Activated CD8-positive, alpha-beta T cell treated with anti-CD3 and anti-CD28 coated beads, Interleukin-2, amount 10 ng/mL, durations not matched to agents 7 days and 5 days (primary cell): ENCODE data around the gene SLX9. TPM values are rescaled to one million over a fixed set of nuclear protein-coding genes. Genes with fewer than 3 reads are reported as not detected.
"Not testable (repeated sequence)": the region's sequence is repeated elsewhere in the genome, so short reads cannot be mapped to it uniquely, and the experiment has no call there.

Experiments used
- ATAC-seq: fragments of 150-1000 bp; cut with Tn5 transposase; one replicate; pipeline ENCODE4 v1.10.0; 2021; ENCODE audit warnings: moderate library complexity
- CTCF ChIA-PET: fragments of 350-600 bp; sonication (Branson Sonifier 250); formaldehyde crosslinking; loops from one replicate; lab custom pipeline; 2021; ENCODE audit warnings: antibody characterized with exemption; lab: Charles Lee
- POLR2A ChIA-PET: fragments of 350-600 bp; sonication (Branson Sonifier 250); formaldehyde crosslinking; loops from one replicate; lab custom pipeline; 2021; ENCODE audit warnings: antibody characterized with exemption; lab: Charles Lee
- DNase-seq: peaks from one replicate; pipeline ENCODE4 v3.0.0-alpha.2; 2020
- H3K27ac Mint-ChIP-seq: one replicate; pipeline ENCODE4 v1.8.0; 2021; ENCODE audit warnings: mild to moderate bottlenecking, mixed read lengths
- H3K27me3 Mint-ChIP-seq: one replicate; pipeline ENCODE4 v1.8.0; 2021; ENCODE audit warnings: low read depth, mixed read lengths
- H3K36me3 Mint-ChIP-seq: one replicate; pipeline ENCODE4 v1.8.0; 2021; ENCODE audit warnings: low read depth, mixed read lengths
- H3K4me1 Mint-ChIP-seq: one replicate; pipeline ENCODE4 v1.8.0; 2021; ENCODE audit warnings: low read depth, mixed read lengths
- H3K4me3 Mint-ChIP-seq: one replicate; pipeline ENCODE4 v1.8.0; 2021; ENCODE audit warnings: mild to moderate bottlenecking, mixed read lengths
- H3K9me3 Mint-ChIP-seq: one replicate; pipeline ENCODE4 v1.8.0; 2022; ENCODE audit warnings: mixed read lengths; ENCODE audit not compliant: insufficient read depth
- total RNA-seq, 2 experiments: library from RNA; stranded (reverse); gene quantifications; one replicate each; pipeline ENCODE4 v1.2.3, GENCODE V29; 2021

The SLX9 gene
- total RNA-seq, 2 experiments from 2014 or later = 56.6 to 60.4 TPM

GRCh38 chr21:44976556-44977393, 36.9 kb downstream of the SLX9 start:
- H3K27ac Mint-ChIP-seq, H3K4me1 Mint-ChIP-seq, ATAC-seq, H3K36me3 Mint-ChIP-seq, H3K9me3 Mint-ChIP-seq, POLR2A ChIA-PET, H3K4me3 Mint-ChIP-seq, CTCF ChIA-PET, H3K27me3 Mint-ChIP-seq, DNase-seq: not testable (repeated sequence)

- H3K36me3 Mint-ChIP-seq = peaks cover 7% of the 10 kb centered on the region
- H3K4me3 Mint-ChIP-seq = no peak overlapping the region
- DNase-seq = no peak
- ATAC-seq = no peak
- H3K9me3 Mint-ChIP-seq = no peaks in the 10 kb centered on the region
- POLR2A ChIA-PET = no interaction called here
- CTCF ChIA-PET = no interaction called here
- no peak overlapping the region for H3K27ac Mint-ChIP-seq
- H3K27me3 Mint-ChIP-seq = no peaks in the 10 kb centered on the region
- H3K4me1 Mint-ChIP-seq = no peaks in the 10 kb centered on the region
Measured at GRCh38 chr21:44977616-44978340, 37.9 kb downstream of the SLX9 start.

GRCh38 chr21:44979687-44980561, 40.1 kb downstream of the SLX9 start:
- Mint-ChIP-seq H3K4me3 (no peak overlapping the region), H3K27me3 (no peaks in the 10 kb centered on the region), H3K9me3 (no peaks in the 10 kb centered on the region), H3K36me3 (peaks cover 7% of the 10 kb centered on the region), H3K27ac (no peak overlapping the region), H3K4me1 (no peaks in the 10 kb centered on the region)
- ChIA-PET CTCF (no interaction called here), POLR2A (no interaction called here)
- ATAC-seq (no peak), DNase-seq (no peak)

- ChIA-PET CTCF (interaction anchor here (0.9 to 1.0 kb wide), 2 partner anchors 148 to 157 kb away, joined by 3 to 4 read pairs; no protein-coding TSS in a partner anchor), POLR2A (no interaction called here)
- no peaks in the 10 kb centered on the region for H3K9me3 Mint-ChIP-seq
- no peak overlapping the region for H3K4me3 Mint-ChIP-seq
- no peak overlapping the region for H3K27ac Mint-ChIP-seq
- no peaks in the 10 kb centered on the region for H3K27me3 Mint-ChIP-seq
- H3K36me3 Mint-ChIP-seq = peaks cover 7% of the 10 kb centered on the region
- H3K4me1 Mint-ChIP-seq = no peaks in the 10 kb centered on the region
- no peak for DNase-seq
- ATAC-seq = no peak
Measured at GRCh38 chr21:44980562-44981489, 41.0 kb downstream of the SLX9 start.

GRCh38 chr21:44982558-44983250, 42.9 kb downstream of the SLX9 start:
- POLR2A ChIA-PET = interaction anchor here (0.8 kb wide), 1 partner anchor 307 kb away, joined by 3 read pairs; no protein-coding TSS in a partner anchor
- Mint-ChIP-seq H3K27ac (no peak overlapping the region), H3K9me3 (no peaks in the 10 kb centered on the region), H3K36me3 (peaks cover 2% of the 10 kb centered on the region), H3K4me3 (no peak overlapping the region), H3K4me1 (no peaks in the 10 kb centered on the region), H3K27me3 (no peaks in the 10 kb centered on the region)
- DNase-seq (no peak), ATAC-seq (no peak)
- CTCF ChIA-PET = no interaction called here

- H3K36me3 Mint-ChIP-seq = no peaks in the 10 kb centered on the region
- ChIA-PET POLR2A (no interaction called here), CTCF (no interaction called here)
- no peak overlapping the region for H3K27ac Mint-ChIP-seq
- no peak for ATAC-seq
- no peaks in the 10 kb centered on the region for H3K9me3 Mint-ChIP-seq
- H3K4me1 Mint-ChIP-seq = no peaks in the 10 kb centered on the region
- no peak for DNase-seq
- H3K27me3 Mint-ChIP-seq = no peaks in the 10 kb centered on the region
- H3K4me3 Mint-ChIP-seq = no peak overlapping the region
Measured at GRCh38 chr21:44983421-44984206, 43.8 kb downstream of the SLX9 start.

- no peak overlapping the region for H3K27ac Mint-ChIP-seq
- no peaks in the 10 kb centered on the region for H3K9me3 Mint-ChIP-seq
- no peak for ATAC-seq
- no peaks in the 10 kb centered on the region for H3K4me1 Mint-ChIP-seq
- no peak for DNase-seq
- POLR2A ChIA-PET = no interaction called here
- CTCF ChIA-PET = no interaction called here
- H3K36me3 Mint-ChIP-seq = no peaks in the 10 kb centered on the region
- H3K27me3 Mint-ChIP-seq = no peaks in the 10 kb centered on the region
- H3K4me3 Mint-ChIP-seq = no peak overlapping the region
Measured at GRCh38 chr21:44984428-44984791, 44.6 kb downstream of the SLX9 start.

GRCh38 chr21:44984792-44985440, 45.1 kb downstream of the SLX9 start:
- Mint-ChIP-seq H3K4me1 (no peaks in the 10 kb centered on the region), H3K9me3 (no peaks in the 10 kb centered on the region), H3K36me3 (no peaks in the 10 kb centered on the region), H3K27ac (no peak overlapping the region), H3K27me3 (no peaks in the 10 kb centered on the region), H3K4me3 (no peak overlapping the region)
- CTCF ChIA-PET = interaction anchor here (1.9 kb wide), 1 partner anchor 143 kb away, joined by 5 read pairs; no protein-coding TSS in a partner anchor
- ATAC-seq (no peak), DNase-seq (no peak)
- POLR2A ChIA-PET = no interaction called here

GRCh38 chr21:44985441-44986401, 45.9 kb downstream of the SLX9 start:
- ATAC-seq (no peak), DNase-seq (no peak)
- CTCF ChIA-PET = interaction anchor here (1.9 kb wide), 1 partner anchor 142 kb away, joined by 5 read pairs; no protein-coding TSS in a partner anchor

More at GRCh38 chr21:44985441-44986401, 45.9 kb downstream of the SLX9 start:
- Mint-ChIP-seq H3K27ac (no peak overlapping the region), H3K9me3 (no peaks in the 10 kb centered on the region), H3K36me3 (no peaks in the 10 kb centered on the region), H3K4me3 (no peak overlapping the region), H3K4me1 (no peaks in the 10 kb centered on the region), H3K27me3 (no peaks in the 10 kb centered on the region)
- POLR2A ChIA-PET = no interaction called here
